ENCODE data around the gene GPC3.

The GPC3 gene

GRCh38 chrX:133638285-133638684 lies 347.1 kb downstream of the GPC3 start:
- DNase-seq (ENCODE audit: extremely low spot score) = no peak
- no peak for TF ChIP-seq BHLHE40 (IDR thresholded peaks at IDR 0.05; ENCODE audit: borderline replicate concordance)
- no peak for TF ChIP-seq FOXA1 (IDR thresholded peaks at IDR 0.05)
- POLR2A ChIA-PET = no interaction called here
- CTCF ChIA-PET = interaction anchor here (0.6 kb wide), 1 partner anchor 509 kb away, joined by 3 read pairs; no protein-coding TSS in a partner anchor

- CTCF ChIA-PET = no interaction called here
- POLR2A ChIA-PET = no interaction called here
- no peak for DNase-seq (ENCODE audit: extremely low spot score)
- TF ChIP-seq PKNOX1 (IDR thresholded peaks at IDR 0.05) (no peak), LEF1 (IDR thresholded peaks at IDR 0.05; ENCODE audit: borderline replicate concordance) (no peak), ZNF384 (IDR thresholded peaks at IDR 0.05) (no peak)
Measured at GRCh38 chrX:133637765-133638164, 347.6 kb downstream of the GPC3 start.

GRCh38 chrX:133636009-133636408 lies 349.4 kb downstream of the GPC3 start:
- ChIA-PET POLR2A (no interaction called here), CTCF (no interaction called here)
- no peak for TF ChIP-seq PKNOX1 (IDR thresholded peaks at IDR 0.05)
- DNase-seq (ENCODE audit: extremely low spot score) = no peak

GRCh38 chrX:133634416-133634815 lies 351.0 kb downstream of the GPC3 start:
- TF ChIP-seq ARNT (IDR thresholded peaks at IDR 0.05) (no peak), SUZ12 (IDR thresholded peaks at IDR 0.05) (no peak)
- no peak for DNase-seq (ENCODE audit: extremely low spot score)
- ChIA-PET POLR2A (no interaction called here), CTCF (no interaction called here)

- ChIA-PET CTCF (no interaction called here), POLR2A (no interaction called here)
- DNase-seq (ENCODE audit: extremely low spot score) = no peak
- no peak for TF ChIP-seq TARDBP (IDR thresholded peaks at IDR 0.05)
- no peak for TF ChIP-seq CTBP1 (IDR thresholded peaks at IDR 0.05; ENCODE audit: borderline replicate concordance)
- no peak for TF ChIP-seq LEF1 (IDR thresholded peaks at IDR 0.05; ENCODE audit: borderline replicate concordance)
- no peak for TF ChIP-seq FOXK2 (IDR thresholded peaks at IDR 0.05)
- TF ChIP-seq FOXM1 (IDR thresholded peaks at IDR 0.05; ENCODE audit: borderline replicate concordance) = no peak
- TF ChIP-seq FOXA1 (IDR thresholded peaks at IDR 0.05) = no peak
- TF ChIP-seq PKNOX1 (IDR thresholded peaks at IDR 0.05) = no peak
- no peak for TF ChIP-seq ZNF384 (IDR thresholded peaks at IDR 0.05)
- no peak for TF ChIP-seq NFRKB (IDR thresholded peaks at IDR 0.05)
- no peak for TF ChIP-seq BHLHE40 (IDR thresholded peaks at IDR 0.05; ENCODE audit: borderline replicate concordance)
- TF ChIP-seq L3MBTL2 (conservative IDR thresholded peaks at IDR 0.05) = no peak
- TF ChIP-seq ELF4 (IDR thresholded peaks at IDR 0.05) = no peak
- no peak for TF ChIP-seq SP1 (IDR thresholded peaks at IDR 0.05)
- TF ChIP-seq HDGF (IDR thresholded peaks at IDR 0.05; ENCODE audit: borderline replicate concordance) = no peak
- no peak for TF ChIP-seq ARNT (IDR thresholded peaks at IDR 0.05)
- no peak for TF ChIP-seq SUZ12 (IDR thresholded peaks at IDR 0.05)
Measured at GRCh38 chrX:133633950-133634349, 351.4 kb downstream of the GPC3 start.

- DNase-seq (ENCODE audit: extremely low spot score) = no peak
- CTCF ChIA-PET = no interaction called here
- no peak for TF ChIP-seq PKNOX1 (IDR thresholded peaks at IDR 0.05)
- TF ChIP-seq LEF1 (IDR thresholded peaks at IDR 0.05; ENCODE audit: borderline replicate concordance) = no peak
- TF ChIP-seq HDGF (IDR thresholded peaks at IDR 0.05; ENCODE audit: borderline replicate concordance) = no peak
- TF ChIP-seq CTBP1 (IDR thresholded peaks at IDR 0.05; ENCODE audit: borderline replicate concordance) = no peak
- TF ChIP-seq SP1 (IDR thresholded peaks at IDR 0.05) = no peak
- TF ChIP-seq SUZ12 (IDR thresholded peaks at IDR 0.05) = no peak
- TF ChIP-seq FOXM1 (IDR thresholded peaks at IDR 0.05; ENCODE audit: borderline replicate concordance) = no peak
- no peak for TF ChIP-seq ELF4 (IDR thresholded peaks at IDR 0.05)
- TF ChIP-seq FOXA1 (IDR thresholded peaks at IDR 0.05) = no peak
- TF ChIP-seq NFRKB (IDR thresholded peaks at IDR 0.05) = no peak
- TF ChIP-seq FOXK2 (IDR thresholded peaks at IDR 0.05) = no peak
- no peak for TF ChIP-seq TARDBP (IDR thresholded peaks at IDR 0.05)
- POLR2A ChIA-PET = no interaction called here
Measured at GRCh38 chrX:133633162-133633561, 352.2 kb downstream of the GPC3 start.

GRCh38 chrX:133630362-133630761 lies 355.0 kb downstream of the GPC3 start:
- TF ChIP-seq FOXK2 (IDR thresholded peaks at IDR 0.05) (no peak), FOXA1 (IDR thresholded peaks at IDR 0.05) (no peak), ZNF384 (IDR thresholded peaks at IDR 0.05) (no peak), TARDBP (IDR thresholded peaks at IDR 0.05) (no peak), ARNT (IDR thresholded peaks at IDR 0.05) (no peak), FOXM1 (IDR thresholded peaks at IDR 0.05; ENCODE audit: borderline replicate concordance) (no peak), BHLHE40 (IDR thresholded peaks at IDR 0.05; ENCODE audit: borderline replicate concordance) (no peak), SP1 (IDR thresholded peaks at IDR 0.05) (no peak), PKNOX1 (IDR thresholded peaks at IDR 0.05) (no peak), CTBP1 (IDR thresholded peaks at IDR 0.05; ENCODE audit: borderline replicate concordance) (no peak), HDGF (IDR thresholded peaks at IDR 0.05; ENCODE audit: borderline replicate concordance) (no peak), L3MBTL2 (conservative IDR thresholded peaks at IDR 0.05) (no peak), ELF4 (IDR thresholded peaks at IDR 0.05) (no peak), SUZ12 (IDR thresholded peaks at IDR 0.05) (no peak), LEF1 (IDR thresholded peaks at IDR 0.05; ENCODE audit: borderline replicate concordance) (no peak), NFRKB (IDR thresholded peaks at IDR 0.05) (no peak)
- ChIA-PET CTCF (no interaction called here), POLR2A (no interaction called here)
- DNase-seq (ENCODE audit: extremely low spot score) = no peak

Measured in HEK293T (cell line).